ENCODE data around the gene NCR3LG1.

Gene NCR3LG1

DNA sequence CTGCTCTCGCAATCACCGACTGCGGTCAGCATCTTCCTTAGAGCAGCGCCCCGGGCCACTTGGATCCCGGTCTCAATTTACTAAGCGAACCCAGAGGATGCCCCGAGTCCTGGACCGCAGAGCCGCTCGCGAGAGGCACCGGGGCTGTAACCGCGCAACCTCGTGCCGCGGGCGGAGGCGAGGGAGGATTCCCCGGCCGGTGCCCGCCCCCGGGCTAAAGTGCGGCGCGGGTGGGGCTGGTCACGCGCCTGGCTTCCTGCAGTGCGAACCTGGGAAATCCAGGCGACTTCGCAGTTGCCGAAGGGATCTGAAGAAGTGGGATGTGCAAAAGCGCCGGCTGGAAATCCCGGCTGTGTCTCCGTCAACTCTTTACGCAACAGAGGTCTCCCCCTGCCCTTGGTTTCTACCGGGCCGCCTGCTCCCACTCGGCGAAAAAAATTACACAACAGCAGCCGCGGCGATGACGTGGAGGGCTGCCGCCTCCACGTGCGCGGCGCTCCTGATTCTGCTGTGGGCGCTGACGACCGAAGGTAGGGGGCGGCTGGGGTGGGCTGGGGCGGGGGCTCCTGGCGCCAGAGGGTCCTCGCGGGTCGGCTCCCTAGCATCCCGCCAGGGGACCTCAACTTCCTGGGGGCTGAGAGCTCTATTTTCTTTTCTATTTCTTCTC is at the start of gene NCR3LG1:
TSS of gene NCR3LG1 (plus strand) at position 291 of the 667 bp plus-strand sequence. CDS start at position 461, 170 bp downstream.
- in situ Hi-C loops (cut with MboI; ENCODE audit: low sequenced_read_pairs): no loop called here

DNA sequence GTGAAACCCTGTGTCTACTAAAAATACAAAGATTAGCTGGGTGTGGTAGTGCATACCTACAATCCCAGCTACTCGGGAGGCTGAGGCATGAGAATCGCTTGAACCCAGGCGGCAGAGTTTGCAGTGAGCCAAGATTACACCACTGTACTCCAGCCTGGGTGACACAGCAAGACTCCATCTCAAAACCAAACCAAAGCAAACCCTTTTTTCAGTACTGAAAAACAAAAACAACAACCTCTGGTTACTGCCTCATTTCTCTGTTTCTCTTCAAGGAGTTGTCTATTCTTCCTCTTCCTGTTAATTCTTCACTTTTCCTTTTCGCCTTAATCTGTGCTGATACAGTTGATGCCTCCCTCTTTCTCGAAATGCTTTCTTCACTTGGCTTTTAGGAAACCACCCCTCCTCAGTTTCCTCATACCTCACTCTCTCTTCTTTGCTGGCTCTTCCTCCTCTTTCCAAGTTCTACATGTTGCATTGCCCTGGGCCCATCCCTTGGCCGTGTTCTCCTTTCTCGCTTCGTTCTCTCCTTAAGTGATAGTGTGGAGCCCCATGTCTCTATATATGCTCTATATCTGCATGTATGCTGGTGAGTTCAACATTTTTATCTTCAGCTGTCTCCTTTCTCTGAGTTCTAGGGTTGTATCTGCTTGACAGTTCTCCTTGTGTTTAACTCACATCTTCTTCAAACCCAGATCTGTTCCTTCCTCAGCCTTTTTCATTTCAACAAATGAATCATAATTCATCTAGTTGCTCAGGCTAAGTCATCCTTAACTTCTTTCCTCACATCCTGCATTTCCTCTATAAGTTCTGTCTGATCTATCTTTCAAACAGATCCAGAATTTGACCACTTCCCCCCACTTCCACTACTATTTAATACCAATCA is 38.0 kb upstream of the NCR3LG1 start:
- in situ Hi-C loops (cut with MboI; ENCODE audit: low sequenced_read_pairs): no loop called here

GRCh38 chr11:17314232-17314547 is 37.4 kb upstream of the NCR3LG1 start:
- in situ Hi-C loops (cut with MboI; ENCODE audit: low sequenced_read_pairs): no loop called here

DNA sequence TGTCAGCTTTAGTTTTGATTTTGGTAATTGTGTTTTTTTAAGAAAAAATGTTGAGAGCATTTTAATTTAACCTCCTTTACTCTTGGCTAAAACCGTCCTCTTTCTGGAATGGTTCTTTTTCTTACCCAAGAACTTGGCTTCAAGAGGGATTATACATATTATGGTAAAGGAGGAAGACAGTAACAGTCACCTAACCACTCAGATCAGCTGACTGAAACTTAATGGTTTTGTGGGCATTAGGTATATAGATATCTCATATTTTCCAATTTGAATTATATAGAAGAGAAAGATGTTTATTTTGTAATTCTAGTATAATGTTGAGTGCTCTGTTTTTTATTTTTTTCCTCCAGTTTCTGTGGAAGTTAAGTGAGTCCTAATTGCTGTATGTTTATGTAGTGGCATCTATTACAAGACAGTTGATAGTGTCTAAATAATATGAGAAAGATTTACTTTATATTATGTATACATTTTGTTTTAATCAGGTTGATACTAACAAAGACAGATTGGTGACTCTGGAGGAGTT is 36.6 kb upstream of the NCR3LG1 start:
- in situ Hi-C loops (cut with MboI; ENCODE audit: low sequenced_read_pairs): no loop called here

- in situ Hi-C loops (cut with MboI; ENCODE audit: low sequenced_read_pairs): no loop called here
Measured at GRCh38 chr11:17328871-17329494, 22.6 kb upstream of the NCR3LG1 start.

- in situ Hi-C loops (cut with MboI; ENCODE audit: low sequenced_read_pairs): no loop called here
Measured at GRCh38 chr11:17331669-17332068, 19.9 kb upstream of the NCR3LG1 start.

- in situ Hi-C loops (cut with MboI; ENCODE audit: low sequenced_read_pairs): no loop called here
Measured at GRCh38 chr11:17333799-17334586, 17.6 kb upstream of the NCR3LG1 start.

DNA sequence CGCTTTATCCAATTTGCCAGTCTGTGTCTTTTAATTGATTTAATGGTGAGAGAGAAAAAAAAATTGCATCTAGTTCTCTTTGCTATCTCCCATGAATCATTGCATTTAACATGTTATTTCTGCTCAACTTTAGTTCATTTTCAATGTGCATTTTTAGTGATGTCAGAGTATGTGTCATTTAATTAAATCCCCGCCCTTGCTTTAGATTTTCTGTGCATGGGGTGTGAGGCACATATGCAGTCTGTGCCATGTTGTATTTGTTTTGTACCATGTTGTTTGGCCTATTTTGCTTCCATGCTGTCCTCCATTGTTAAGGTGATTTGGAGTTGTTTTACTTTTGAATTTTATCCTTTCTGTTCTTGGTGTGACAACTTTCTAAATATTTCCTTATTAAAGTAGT is 8.3 kb upstream of the NCR3LG1 start:
- in situ Hi-C loops (cut with MboI; ENCODE audit: low sequenced_read_pairs): no loop called here

GRCh38 chr11:17343907-17344306 is 7.7 kb upstream of the NCR3LG1 start:
- in situ Hi-C loops (cut with MboI; ENCODE audit: low sequenced_read_pairs): no loop called here

DNA sequence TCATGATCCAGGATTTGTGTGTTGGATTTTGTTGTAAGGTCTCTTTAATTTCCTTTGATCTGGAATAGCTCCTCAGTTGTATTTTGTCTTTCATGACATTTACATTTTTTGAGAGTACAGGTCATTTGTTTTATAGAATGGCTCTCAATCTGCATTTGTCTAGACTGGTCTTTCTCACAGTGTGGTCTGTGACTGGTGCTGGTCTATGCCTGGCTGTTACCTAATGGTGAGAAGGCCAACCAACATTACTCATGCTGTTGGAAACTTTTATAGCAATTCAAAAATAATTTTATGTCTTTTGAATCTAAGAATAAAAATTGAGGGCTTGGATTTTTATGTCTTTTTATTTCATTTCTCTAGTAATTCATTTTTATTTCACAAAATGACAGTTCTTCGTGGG is 3.9 kb upstream of the NCR3LG1 start:
- in situ Hi-C loops (cut with MboI; ENCODE audit: low sequenced_read_pairs): no loop called here

DNA sequence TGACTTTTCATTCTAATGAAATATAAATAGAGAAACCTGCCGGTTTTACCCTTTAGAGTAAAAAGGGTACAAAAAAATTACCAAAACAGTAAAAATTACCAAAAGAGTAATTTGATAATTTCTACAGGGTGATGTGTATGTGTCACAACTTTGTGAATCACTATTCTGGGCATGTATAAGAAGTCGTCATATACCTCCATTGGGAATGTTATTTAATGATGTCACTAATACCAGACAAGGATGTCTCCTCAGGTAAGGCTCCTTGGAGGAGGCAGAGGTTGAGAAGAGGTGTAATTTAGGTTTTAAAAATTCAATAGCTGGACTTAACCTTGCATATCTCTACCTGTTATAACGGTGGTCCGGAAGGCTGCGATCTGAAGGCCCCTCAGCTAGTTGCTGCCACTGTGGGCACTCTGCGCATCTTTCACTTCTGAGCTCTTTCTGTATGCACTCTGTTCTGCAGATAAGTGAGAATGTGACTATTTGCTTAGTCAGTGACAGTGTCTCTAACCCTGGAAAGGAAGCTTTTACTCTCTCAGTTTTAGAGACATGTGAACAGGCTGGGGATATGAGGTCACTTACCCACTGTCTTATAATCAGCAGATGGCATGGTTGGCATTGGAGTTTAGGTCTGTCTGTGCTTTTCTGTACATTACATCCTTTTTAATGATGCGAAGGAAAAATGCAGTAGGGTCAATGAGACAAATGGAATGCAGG is 987 bp upstream of the NCR3LG1 start:
- in situ Hi-C loops (cut with MboI; ENCODE audit: low sequenced_read_pairs): no loop called here

DNA sequence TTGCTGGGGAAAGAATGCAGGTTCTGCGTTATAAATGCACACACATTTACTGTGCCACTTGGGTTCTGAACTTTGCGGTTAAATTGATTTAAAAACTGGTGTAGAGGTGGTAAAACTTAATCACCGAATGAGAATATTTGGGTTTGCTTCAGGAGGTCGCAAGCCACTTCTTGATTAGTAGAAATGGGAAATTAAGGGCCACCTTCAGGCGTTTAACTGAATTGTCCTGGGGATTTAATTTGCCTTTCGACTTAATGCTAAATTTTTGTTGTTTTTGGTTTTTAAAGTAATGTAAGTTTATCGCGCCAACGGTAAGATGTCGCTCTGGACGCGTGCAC is 459 bp upstream of the NCR3LG1 start:
- in situ Hi-C loops (cut with MboI; ENCODE audit: low sequenced_read_pairs): no loop called here

DNA sequence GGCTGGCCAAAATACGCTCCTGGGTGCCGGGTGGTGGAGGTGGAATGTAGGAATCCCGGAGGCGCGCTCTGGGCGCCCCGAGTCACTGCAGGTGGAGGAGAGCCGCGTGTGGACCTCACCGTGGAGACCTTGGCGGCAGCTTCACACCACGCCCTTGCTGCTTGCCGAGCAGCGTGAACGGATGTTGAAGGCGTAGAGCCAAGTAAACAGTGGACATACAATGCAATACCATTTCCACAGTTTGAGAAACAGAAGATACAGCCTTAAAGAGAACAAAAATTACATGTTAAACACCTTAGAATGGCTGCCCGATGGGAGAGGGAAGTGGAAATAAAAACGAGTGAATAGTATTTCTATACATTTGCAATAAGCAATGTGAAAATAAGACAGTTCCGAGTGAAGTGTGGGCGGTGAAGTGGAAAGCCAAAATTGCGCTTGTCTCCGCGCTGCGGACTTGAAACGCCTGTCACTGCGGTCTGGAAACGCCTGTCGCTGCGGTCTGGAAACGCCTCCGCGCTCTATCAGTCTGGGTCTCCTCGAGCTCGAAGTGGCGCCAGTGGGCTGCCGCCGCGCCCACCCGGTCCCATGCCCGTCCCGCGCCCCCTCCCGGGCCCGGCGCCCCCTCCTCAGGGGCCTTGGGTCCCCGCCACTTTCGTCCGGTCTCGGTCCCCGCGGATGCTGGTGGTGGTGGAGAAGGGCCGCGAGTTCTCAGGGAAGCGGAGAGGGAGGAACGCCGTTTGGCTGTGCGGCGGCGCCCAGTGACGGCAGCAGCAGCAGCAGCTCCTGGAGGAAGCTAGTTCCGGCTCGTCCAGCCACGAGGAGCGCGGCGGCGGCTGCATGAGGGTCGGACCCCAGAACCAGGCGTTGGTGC is 1.6 kb downstream of the NCR3LG1 start:
- in situ Hi-C loops (cut with MboI; ENCODE audit: low sequenced_read_pairs): no loop called here

- in situ Hi-C loops (cut with MboI; ENCODE audit: low sequenced_read_pairs): no loop called here
Measured at GRCh38 chr11:17353821-17354600, 2.4 kb downstream of the NCR3LG1 start.

- in situ Hi-C loops (cut with MboI; ENCODE audit: low sequenced_read_pairs): no loop called here
Measured at GRCh38 chr11:17354601-17354991, 3.0 kb downstream of the NCR3LG1 start.

GRCh38 chr11:17366495-17366894 is 14.9 kb downstream of the NCR3LG1 start:
- in situ Hi-C loops (cut with MboI; ENCODE audit: low sequenced_read_pairs): no loop called here

DNA sequence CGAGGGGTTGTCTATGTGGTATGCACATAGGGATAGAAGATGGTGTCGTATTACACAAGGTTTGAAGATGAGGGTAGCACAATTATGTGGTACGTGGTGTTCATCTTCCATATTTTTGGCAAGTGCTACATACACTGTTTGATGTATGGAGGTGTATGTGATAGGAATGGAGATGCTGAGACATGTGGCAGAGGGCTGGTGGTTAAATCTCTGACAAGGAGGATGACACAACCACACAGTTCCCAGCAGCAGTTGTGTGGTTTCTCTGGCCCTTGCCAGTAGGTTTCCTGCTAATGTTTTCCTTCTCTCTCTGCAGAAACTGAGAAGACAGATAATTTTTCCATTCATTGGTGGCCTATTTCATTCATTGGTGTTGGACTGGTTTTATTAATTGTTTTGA is 17.0 kb downstream of the NCR3LG1 start:
- in situ Hi-C loops (cut with MboI; ENCODE audit: low sequenced_read_pairs): no loop called here

DNA sequence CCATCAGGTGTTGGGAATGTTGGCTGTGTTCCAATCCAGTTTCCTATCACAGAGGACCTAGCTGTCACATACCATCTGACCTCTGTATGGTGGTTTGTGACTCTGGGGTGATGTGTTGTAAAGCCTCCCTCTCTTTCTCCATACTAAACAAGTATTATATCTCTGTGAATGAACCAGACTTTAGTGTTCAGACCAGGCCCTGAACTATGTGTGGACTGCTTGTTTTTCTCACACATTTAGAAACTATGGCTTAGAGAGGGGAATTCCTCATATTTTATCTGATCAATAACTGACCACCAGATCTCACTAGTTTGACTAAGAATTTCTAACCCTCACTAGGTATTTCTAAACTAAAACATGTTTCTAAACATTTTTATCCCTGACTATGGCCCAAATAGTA is 17.5 kb downstream of the NCR3LG1 start:
- in situ Hi-C loops (cut with MboI; ENCODE audit: low sequenced_read_pairs): no loop called here

Measured in HL-60/S4 treated with retinoic acid at 250 ng/mL for 4 days and 3 days (cell line).